GM23338 (cell line): Measurements from ENCODE around the gene WDR75.

Source experiments
- CREB1 ChIP-seq: fragments of 250-450 bp; sonication (Bioruptor Pico); IDR thresholded peaks from 2 replicates; pipeline ENCODE4 v1.5.0; 2020; ENCODE audit warnings: low read depth, mild to moderate bottlenecking, moderate library complexity
- EZH2 ChIP-seq: fragments of 200-600 bp; sonication (generic); IDR thresholded peaks from one replicate; pipeline ENCODE4 v1.8.0; 2017; ENCODE audit warnings: antibody characterized with exemption, mild to moderate bottlenecking, low read depth; ENCODE audit not compliant: unreplicated experiment
- POLR2AphosphoS5 ChIP-seq: IDR thresholded peaks from 2 replicates; pipeline ENCODE4 v1.6.1; 2016; ENCODE audit warnings: antibody characterized with exemption, low read depth
- TF ChIP-seq, protein P1 (sequence below), 2 experiments: fragments of 200-600 bp in 1 of 2; sonication (generic) in 1 of 2; conservative IDR thresholded peaks; 2 replicates each; pipeline versions ENCODE4 v1.5.1 to v1.6.1; 2016 to 2017; ENCODE audit warnings: antibody characterized with exemption in 2 of 2, low read depth in 2 of 2, mild to moderate bottlenecking in 2 of 2, moderate library complexity in 1 of 2

DNA sequence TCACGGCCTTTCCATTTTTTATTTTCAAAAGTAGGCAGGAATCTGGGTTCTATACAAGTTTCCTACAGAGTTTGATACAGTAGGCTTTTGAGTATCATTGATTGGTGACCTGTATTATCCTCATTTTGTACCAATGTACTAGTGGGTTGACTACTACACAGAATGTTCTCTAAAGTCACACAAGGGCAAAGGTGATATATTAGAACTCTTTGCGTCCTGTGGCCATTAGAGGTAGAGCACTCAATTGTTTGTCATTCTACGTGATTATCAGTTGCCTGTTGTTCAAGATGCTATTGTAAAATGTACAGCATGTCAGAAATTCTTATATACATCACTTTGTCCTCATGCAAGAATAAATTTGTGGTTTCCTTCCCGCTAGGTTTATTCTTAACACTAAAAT, 24.8 kb downstream of the WDR75 start:
- TF ChIP-seq, protein P1, sequence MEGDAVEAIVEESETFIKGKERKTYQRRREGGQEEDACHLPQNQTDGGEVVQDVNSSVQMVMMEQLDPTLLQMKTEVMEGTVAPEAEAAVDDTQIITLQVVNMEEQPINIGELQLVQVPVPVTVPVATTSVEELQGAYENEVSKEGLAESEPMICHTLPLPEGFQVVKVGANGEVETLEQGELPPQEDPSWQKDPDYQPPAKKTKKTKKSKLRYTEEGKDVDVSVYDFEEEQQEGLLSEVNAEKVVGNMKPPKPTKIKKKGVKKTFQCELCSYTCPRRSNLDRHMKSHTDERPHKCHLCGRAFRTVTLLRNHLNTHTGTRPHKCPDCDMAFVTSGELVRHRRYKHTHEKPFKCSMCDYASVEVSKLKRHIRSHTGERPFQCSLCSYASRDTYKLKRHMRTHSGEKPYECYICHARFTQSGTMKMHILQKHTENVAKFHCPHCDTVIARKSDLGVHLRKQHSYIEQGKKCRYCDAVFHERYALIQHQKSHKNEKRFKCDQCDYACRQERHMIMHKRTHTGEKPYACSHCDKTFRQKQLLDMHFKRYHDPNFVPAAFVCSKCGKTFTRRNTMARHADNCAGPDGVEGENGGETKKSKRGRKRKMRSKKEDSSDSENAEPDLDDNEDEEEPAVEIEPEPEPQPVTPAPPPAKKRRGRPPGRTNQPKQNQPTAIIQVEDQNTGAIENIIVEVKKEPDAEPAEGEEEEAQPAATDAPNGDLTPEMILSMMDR (conservative IDR thresholded peaks at IDR 0.05; ENCODE audit: low read depth in 2 of 2): no peak
- TF ChIP-seq EZH2 (no peak), POLR2AphosphoS5 (no peak), CREB1 (no peak)
